ENCODE data around the gene PHF21B.

GRCh38 chr22:44891791-44892190 is 118.0 kb downstream of the PHF21B start:
- no peak for TF ChIP-seq GATA2 (IDR thresholded peaks at IDR 0.05; ENCODE audit: low read depth, low read length)
- no peak for TF ChIP-seq GATA3 (IDR thresholded peaks at IDR 0.05; ENCODE audit: low read depth, low read length)

All from SH-SY5Y (cell line).